SH-SY5Y (cell line): ENCODE data around the gene TRIM24.

Experiments used
- GATA2 ChIP-seq: IDR thresholded peaks from 2 replicates; pipeline ENCODE4 v1.6.1; 2011; ENCODE audit warnings: mild to moderate bottlenecking, low read depth, low read length
- GATA3 ChIP-seq: IDR thresholded peaks from 2 replicates; pipeline ENCODE4 v1.6.1; 2011; ENCODE audit warnings: low read depth, mild to moderate bottlenecking, low read length, moderate library complexity

DNA sequence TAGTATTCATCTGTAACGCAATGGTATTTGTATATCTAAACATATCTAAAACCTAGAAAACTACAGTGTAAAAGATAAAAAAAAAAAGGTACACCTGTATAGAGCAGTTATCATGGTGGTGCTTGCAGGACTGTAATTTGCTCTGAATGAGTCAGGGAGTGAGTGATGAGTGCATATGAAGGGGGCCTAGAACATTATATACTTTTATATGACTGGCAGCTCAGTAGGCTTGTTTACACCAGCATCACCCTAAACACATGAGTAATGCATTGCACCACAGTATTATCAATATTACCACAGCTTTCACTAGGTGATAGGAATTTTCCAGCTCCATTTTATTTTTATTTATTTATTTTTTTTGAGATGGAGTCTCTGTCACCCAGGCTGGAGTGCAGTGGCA lies 40.8 kb downstream of the TRIM24 start:
- TF ChIP-seq GATA3 (no peak), GATA2 (no peak)
